ENCODE data around the gene SORCS2.
A peak's percentile ranks its signal among the peaks of the same experiment; 100 is the strongest.

The SORCS2 gene

DNA sequence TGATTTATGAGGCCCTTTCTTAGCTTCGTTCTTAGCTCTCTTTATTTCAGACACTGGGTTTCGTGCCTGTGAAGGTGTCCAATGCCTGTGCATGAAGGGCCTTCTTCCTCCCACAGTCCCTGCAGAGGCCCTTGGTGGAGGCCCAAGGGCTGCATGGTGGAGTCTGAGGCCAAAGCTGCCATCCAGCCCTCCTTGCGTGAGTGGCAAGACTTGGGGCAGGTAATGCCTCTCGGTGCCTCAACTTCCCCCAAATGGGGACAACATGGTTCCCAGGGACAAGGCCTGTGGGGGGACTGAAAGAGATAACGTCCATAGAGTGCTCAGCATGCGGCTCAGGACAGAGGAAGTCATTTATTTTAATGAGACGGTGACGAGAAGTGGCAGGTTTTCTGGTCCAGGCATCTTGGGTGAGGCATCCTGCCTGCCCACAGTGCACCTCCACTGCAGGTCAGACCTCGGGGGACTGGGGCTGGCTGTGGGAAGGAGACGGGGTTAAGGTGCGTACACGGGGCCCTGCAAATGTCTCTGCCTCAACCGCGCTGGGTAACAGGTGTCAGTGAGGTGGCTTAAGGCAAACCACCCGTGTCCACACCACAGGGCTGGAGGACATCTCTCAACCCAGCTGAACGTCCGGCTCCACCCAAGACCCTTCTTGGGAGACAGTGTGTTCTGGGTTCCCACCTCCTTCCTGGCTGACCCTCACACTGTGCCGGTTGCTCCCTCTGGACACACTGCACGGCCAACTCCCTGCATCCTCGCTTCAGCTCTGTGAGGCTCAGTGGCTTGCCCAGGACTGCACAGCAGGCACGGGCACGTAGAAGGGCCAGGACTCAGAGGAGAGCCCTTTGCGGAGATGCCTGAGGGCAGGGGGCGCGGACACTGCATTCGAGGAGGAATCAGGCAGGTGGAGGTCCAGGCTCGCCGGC, 191.9 kb downstream of the SORCS2 start:
- no peak for DNase-seq

DNA sequence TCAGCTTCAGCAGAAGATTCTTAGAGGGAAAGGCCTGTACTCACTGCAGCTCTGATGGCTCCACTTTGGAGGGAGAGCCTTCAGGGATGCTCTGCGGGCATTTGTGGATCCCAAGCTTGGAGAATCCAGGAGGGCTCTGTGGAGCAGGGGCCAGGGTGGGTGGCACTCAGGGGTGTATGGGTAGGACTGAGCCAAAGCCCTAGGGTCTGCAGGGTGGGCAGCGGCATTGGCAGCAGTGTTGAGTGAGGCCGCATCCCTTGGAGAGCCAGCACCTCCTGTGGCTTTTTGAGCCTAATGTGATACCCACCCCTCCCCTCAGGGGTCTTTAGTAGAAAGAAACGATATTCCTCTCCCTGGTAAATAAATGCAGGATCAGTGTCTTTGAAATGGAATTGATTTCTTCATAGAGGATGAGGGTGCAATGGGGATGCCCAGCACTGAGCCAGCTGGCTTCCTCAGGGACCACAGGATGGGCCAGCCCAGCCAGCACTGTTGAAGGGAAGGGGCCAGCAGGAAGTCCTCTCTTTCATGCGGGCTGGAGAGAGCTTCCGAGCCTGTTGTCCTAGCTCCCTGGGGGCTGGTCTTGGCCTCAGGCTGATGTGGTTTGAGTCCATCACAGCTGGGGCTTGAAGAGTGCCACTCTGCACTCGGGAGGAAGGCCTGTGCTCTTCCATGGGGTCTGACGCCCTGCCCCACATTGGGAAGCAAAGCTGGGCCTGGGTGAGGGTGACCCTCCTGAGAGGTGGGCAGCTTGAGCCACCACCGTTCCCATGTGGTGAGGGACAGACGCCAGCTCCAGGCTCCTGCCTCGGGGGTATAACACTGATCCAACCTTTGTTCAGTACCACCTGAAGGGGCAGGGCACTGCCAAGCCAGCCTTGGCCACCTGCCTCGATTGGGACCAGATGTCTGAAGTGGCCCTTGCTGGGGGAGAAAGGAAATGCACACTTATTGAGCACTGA, 192.9 kb downstream of the SORCS2 start:
- no peak for DNase-seq

DNA sequence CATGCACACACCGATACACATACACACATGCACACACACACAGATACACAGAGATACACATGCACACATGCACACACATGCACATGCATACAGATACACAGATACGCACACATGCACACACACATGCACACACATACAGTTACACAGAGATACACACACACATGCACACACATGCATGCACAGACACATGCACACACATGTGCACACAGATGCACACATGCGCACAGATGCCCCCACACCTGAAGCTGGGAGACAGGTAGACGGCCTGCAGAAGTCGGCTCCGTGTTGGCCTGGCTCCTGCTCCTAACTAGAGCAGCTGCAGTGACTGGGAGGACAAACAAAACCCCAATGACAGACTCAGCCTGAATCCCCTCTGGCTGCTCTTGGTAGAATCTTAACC, 195.6 kb downstream of the SORCS2 start:
- DNase-seq: no peak

DNA sequence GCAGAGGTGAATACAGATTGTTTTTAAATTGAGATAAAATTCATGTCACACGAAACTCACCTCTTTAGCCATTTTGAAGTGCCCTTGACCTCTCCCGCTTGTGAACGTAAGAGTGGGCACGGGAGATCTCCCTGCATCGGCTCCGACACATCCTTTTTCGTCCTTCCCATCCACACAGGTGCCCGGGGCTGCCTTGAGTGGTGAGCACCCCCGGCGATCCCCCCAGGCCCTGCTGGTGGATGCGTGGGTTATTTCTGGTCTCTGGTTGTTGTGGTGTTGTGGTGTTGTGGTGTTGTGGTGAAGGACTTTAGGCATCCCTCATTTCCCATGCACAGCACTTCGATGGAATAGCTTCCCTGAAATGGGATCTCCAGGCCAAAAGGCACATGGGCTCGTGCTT, 196.3 kb downstream of the SORCS2 start:
- DNase-seq: no peak

DNA sequence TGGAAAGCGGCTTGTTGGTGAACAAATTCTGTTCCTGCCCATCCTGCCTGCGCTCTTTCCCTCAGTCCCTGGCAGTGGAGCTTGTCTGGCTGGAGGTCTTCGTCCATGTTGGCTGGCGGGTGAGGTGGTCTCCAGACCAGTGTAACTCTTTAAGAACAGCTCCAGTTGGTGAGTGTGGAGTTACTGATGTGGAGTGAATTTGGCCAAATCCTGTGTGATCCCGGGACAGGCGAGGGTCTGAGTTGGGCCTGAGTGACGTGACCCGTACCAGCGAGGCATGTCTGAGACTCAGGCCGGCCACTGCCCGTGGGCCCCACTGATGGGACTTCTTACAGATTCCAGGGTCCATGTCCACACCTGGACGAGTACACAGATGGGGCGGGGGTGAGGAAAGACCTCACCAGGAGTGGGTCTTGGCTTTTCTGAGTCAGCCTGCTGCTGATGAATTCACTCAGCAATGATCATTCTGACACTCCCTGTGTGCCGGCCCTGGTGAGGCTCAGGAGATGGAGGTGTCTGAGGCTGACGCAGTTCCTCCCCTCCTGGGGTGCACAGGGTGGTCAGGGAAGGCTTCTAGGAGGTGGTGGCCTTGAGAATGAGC, 196.9 kb downstream of the SORCS2 start:
- no peak for DNase-seq

DNA sequence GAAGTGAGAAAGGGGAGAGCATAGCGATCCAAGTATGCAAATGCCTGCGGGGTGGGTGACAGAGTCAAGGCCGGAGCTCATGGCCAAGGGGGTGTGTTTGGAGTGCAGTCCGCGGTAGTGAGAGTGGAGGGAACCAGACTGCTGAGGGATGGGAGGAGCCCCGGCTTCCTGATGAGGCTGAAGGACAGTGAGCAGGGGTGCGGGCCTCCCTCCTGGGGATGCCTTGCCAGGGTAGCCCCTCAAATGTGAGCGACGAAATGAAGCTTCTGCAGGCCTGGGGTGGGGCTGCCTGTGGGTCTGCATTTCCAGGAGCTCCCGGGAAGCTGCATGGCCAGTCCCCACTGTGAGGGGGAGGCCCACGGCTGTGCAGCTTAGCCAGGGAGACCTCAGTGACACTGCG, 197.4 kb downstream of the SORCS2 start:
- no peak for DNase-seq

DNA sequence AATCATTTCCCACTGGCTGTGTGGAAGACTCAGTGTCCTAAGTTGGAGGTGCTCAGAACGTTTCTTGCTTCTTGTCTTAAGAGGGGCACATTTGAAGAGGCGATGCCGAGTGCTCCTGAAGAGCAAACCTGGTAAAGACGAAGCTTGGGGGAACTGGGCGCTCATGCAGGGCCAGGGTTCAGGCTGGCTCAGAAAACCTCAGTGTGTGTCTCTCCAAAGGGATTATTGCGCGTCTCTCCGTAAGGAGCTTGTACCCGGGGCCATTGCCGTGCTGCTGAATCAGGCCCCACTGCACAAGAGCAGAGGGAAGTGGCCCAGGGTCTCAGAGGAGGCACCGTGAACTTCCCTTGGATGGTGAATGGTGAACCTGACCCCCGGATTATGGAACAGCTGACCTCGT, 198.0 kb downstream of the SORCS2 start:
- DNase-seq: no peak

DNA sequence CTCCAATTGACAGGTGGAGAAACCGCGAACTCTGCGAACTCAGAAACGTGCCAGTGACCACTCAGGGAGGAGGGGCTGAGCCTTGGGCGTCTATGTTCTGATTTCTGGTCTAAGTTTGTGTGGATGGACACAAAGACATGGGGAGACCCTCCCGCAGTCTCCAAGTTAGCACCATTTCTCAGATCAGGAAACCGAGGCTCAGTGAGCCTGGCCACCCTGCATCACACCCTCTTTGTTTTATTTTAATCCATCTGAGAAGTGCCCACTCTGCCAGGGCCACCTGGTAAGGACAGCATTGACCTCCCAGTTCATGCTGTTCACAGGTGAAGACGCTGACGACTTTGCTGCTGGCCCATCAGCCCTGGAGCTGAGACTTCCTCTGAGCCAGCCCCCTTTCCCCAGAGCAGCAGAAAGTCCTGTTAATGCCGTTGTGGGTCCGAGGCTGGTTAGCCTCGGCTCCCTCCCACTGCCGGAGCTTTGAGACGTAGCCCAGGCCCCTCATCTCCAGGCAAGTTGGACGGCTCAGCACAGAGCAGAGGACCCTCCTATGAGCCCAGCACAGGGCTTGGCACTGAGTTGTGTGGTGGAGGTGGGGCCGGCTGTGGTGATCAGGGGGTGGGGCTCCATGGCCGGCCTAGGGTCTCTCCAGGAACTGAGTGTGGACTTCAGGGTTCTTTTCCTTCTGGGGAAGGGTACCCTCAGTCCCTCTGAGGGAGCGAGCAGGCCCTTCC, 198.7 kb downstream of the SORCS2 start:
- DNase-seq: no peak

DNA sequence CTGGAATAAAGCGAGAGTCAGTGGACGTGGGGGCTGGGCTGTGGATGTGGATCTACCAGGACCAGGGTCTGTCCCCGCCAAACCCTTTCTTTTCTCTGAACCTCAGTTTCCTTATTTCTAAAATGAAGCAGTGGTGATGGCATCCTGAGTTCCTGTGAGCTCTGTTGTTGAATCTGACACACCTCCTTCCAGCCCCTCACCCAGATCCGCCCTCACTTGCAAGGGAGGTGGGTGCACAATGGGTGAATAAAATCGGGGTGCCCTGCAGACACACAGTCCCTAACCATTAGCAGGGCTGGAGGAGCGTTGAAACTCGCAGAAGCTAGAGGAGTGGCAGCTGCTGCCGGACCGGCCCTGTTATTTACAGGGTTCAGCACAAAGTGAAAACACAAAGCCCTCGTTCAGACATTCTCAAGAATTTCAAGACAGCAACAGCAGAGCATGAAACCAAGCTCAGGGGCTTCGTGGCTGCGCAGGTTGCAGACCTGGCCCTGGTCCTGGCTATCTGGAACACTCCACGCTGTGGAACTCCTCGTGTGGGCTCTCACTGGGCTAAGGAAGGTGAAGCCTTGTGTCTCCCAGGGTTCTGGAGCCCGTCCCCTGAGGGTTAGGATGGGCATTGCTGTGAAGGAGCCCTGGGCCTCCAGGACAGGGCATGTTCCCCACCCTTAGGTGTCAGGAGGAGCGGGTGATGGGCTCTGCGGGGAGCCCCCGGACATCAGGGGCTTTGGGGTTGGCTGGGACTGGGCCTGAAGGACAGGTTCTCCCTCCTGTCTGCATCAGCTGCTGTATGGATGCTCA, 199.5 kb downstream of the SORCS2 start:
- no peak for DNase-seq

DNA sequence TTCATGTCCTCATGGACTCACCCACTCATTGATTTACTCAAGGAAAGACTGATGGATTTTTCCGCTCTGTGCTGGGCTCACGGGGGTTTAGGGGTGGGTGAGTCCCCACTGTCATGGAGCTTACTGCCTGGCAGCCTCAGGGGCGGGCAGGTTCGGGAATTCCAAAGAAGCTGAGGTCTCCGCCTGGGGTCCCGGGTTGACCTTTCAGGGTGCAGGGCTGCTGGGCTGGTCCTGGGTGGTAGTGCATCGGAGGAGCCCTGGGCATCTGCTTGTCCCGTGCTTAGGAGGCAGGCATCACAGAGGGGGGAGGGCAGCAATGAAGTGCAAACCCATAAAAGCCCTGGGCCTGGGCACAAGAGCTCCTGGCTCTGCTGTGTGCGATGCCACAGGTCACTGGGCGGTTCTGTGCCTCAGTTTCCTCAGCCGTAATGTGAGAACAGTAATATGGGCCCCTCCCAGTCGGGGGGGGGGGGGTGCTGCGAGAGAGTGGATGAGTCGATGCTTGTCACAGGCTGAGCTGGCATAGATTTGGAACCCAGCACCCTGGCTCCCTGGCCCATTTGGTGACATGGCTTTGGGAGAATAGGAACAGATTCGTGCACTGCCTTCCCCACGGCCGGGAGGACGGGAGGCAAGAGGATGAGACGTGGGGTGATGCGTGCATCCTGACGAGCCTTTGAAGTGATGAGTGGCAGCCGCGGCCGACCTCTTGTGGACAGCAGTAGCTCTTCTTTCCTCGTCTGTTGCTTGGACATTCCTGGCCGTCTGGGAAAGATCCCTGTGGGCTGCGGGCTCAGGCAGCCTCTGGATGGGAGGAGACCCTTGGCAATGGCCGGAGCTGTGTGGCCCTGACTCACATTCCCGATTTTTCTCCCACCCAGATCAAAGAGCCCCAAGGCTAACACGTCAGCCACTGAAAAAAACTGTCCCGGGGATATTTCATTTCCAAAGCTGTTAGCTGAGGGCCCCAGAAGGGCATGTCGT, 200.4 kb downstream of the SORCS2 start:
- DNase-seq: no peak

DNA sequence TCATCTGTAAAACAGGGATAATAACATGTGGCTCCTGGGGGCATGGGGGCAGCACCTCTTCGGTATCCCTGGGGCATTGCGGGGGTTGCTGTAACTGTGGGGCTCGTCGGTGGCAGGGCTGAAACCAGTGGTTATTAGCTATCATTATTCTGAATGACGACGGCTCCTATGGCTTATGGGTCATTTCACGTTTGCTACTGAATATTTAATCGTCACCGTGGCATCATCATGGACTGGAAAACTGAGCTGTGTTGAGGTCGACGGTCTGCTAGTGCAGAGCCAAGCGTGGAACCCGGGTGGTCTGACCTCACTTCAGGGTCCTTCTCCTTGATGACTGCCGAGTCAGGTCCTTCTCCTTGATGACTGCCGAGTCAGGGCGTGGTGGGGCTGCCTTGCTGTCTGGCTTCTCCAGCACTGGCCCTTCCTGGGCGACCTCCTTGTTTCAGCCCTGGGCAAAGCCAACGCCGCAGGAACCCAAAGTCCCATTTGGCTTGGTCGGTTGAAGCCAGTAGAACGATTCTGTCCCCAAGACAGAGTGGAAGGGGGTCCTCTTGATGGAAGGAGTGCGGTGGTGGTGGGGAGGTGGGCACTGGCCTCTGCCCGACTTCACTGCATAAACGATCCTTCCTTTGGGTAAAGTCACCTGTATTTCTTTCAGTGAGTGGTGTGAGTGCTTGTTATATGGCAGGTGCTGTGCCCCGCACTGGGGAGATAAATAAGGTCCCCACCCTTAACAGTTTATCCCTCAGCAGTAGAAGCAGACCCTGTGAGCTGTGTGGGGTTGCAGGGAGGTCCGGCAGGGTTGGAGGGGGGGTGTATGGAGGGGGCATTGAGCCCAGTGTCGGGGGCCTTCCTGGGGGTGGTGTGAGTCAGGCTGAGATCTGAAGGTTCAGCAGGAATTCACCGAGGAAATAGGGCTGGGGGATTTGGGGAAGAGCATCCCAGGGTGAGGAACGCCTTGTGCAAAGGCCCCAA, 201.6 kb downstream of the SORCS2 start:
- no peak for DNase-seq

DNA sequence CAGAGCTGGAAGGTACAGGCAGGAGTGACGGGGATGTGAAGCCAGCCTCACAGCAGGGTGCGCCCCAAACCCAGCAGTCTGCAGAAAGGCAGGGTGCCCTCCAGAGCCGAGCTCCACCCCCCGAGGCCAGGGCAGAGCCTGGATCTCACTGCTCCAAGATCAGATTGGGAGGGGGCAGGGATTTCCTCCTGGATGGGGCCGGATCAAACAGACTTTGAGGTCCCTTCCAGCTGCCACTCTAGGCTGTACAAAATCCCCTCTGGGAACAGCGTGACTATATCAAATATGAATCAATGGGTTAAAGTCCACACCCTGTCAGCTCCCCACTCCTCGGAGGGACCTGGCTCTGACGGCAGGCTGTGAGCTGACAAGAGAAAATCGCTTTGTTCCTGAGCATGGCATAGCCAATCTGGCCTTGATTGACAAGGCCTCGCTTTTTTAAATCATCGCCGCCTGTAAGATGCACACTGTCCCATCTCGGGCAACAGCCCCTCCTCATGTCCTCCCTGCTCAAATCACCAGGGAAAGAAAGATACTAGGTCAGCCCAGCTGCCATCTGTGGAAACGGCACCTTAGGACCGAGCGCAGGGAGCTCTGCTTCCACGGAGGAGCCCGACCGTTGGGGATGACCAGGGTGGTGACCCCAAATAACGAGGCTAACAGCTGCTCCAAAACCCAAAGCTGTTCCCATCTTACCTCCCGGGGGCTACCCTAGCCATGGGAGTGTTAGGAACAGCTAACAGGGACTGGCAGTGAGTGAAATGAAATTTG, 202.5 kb downstream of the SORCS2 start:
- DNase-seq: no peak

DNA sequence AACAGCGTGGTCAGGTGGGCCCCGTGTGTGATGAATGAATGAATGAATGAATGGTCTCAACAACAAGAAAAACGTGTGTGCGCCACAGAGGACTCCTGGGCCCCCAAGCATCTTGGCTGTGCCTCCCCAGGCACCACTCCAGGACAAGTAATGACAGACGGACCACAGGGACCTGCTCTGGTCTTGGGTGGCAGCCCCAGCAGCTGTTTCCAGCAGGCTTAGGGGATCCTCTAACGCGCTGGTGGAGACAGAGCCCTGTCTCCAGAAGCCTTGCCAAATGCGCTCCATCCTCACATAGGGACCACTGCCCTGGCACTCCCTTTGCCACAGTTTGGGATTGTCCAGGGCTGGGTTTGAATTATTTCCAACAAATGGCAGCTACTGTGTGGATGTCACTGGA, 203.3 kb downstream of the SORCS2 start:
- no peak for DNase-seq

DNA sequence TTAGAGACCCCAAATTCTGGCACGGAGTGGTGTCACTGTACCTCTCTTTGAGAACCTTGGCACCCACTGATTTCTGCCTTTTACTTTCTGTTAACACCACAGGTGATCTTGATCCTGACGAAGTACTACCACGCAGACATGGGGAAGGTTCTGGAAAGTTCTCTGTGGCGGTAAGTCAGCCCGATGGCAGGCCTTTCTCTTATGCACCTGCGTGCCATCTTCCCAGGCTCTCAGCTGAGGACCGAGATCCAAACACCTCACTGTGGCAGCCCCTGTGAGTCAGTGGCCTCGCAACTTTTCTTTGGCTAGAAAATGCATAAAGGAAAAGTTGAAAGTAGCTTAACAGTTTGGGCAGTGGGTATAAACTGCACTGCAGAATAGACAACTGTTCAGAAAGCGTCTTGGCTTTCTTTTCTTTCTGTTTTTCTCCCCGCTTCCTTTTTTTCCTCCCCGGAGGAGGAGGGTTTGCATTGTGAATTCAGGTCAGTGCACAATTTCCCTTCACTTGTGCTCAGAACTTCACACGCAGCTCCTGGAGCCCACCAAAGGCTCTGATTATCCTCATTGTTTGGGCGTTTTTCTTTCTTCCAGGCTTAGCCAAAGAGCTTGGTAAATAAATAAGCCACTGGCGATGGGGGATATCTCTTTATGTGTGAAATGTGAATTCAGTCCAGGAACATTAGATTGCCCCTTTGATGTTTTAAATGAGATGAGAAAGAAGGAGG, 204.0 kb downstream of the SORCS2 start:
- no peak for DNase-seq

DNA sequence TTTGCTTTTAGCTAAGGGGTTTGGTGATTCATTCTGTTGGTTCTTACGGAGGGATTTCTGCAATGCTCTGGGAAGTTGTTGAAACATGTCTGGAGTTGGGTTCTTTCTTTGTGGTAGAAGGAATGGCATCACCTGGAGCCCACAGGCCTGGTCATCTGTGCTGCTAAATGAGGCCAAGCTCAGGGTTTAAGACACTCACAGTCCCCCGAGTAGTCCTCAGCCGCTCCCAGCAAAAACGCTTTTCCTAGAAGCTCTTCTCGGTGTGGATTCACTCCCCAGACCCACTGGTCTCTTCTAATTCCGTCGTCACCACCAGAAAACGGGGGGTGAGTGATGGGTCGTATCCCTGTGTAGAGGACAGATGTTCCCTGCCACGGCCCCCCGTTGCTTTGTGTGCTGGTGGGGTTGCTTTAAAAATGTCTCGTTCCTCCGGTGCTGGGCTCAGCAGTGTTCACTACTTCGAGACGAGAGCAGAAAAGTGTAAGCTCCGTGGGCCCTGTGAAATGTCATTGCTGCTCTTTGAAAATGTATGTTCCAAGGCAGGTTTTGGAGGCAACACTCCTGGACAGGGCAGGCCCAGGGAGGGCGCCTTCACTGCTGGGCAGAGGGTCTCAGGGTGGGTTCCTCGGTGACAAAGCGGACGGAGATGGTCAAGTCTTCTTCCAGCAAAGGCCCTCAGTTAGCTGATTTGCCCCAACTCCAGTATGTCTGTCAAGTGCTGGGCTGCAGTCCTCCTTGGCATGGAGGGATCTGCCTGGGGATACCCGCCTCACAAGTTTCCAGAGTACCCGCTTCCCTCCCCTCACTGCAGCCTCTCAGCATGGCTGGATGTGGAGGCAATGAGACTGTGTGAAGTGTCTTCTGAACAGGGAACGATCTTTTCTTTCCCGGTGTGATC, 205.1 kb downstream of the SORCS2 start:
- no peak for DNase-seq

DNA sequence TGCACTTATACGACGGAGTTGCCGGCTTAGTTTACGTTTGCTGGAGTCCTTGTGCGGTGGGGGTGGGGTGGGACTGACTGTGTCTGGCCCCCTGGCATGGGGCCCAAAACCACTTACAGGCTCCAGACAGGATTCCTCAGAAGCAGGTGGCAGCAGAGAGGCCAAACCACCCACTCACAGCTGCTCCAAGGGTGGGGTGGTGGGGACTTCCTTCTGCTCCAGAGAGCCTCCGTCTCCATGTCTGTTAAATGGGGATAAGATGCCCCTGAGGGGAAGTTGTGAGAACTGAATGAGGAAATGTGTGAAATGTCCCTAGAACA, 205.7 kb downstream of the SORCS2 start:
- peak; percentile 15 for DNase-seq
